IMR-90 (cell line): ENCODE results near the gene NDUFS7. TPM values are rescaled to one million over a fixed set of nuclear protein-coding genes. Genes with fewer than 3 reads are reported as not detected.

Experiments used
- ATAC-seq: fragments of 200-7000 bp; cut with Tn5 transposase; 2 replicates; pipeline ENCODE4 v1.9.1; 2020; ENCODE audit warnings: low read depth, mild to moderate bottlenecking, moderate library complexity
- BruUV-seq: library from RNA; stranded (reverse); fragments of 400-500 nt; replicated peaks from 2 replicates; lab custom pipeline; 2021; lab: Mats Ljungman, UMichigan
- CTCF ChIA-PET: fragments of 300-600 bp; formaldehyde crosslinking; extraction: SDS; loops from one replicate; lab custom pipeline; 2021; ENCODE audit warnings: antibody characterized with exemption; lab: Yijun Ruan, JAX
- POLR2A ChIA-PET: fragments of 300-600 bp; sonication (Branson Sonifier 250); formaldehyde crosslinking; loops from one replicate; lab custom pipeline; 2022; ENCODE audit warnings: antibody characterized with exemption; ENCODE audit not compliant: unreplicated experiment; lab: Charles Lee
- DNase-seq: peaks from one replicate; pipeline ENCODE4 v3.0.0; 2013
- H2AFZ ChIP-seq: replicated peaks from 2 replicates; pipeline ENCODE3; 2013; ENCODE audit warnings: low read length, mild to moderate bottlenecking; ENCODE audit not compliant: poor library complexity
- H2AK5ac ChIP-seq: 2 replicates; pipeline ENCODE4 v1.6.1; 2013; ENCODE audit warnings: low read depth, low read length, inconsistent platforms
- H2AK9ac ChIP-seq: replicated peaks from 2 replicates; pipeline ENCODE3; 2013; ENCODE audit warnings: mild to moderate bottlenecking, low read depth, low read length, moderate library complexity; ENCODE audit not compliant: poor library complexity
- H2BK120ac ChIP-seq: 2 replicates; pipeline ENCODE4 v1.6.1; 2013; ENCODE audit warnings: low read depth, low read length, inconsistent platforms
- H2BK15ac ChIP-seq: 3 replicates; pipeline ENCODE4 v1.6.1; 2013; ENCODE audit warnings: low read depth, low read length, inconsistent platforms
- H2BK20ac ChIP-seq: 2 replicates; pipeline ENCODE4 v1.6.1; 2013; ENCODE audit warnings: low read depth, mild to moderate bottlenecking, inconsistent platforms, low read length, moderate library complexity
- H2BK5ac ChIP-seq: 2 replicates; pipeline ENCODE4 v1.6.1; 2013; ENCODE audit warnings: mild to moderate bottlenecking, low read depth, low read length, inconsistent platforms; ENCODE audit not compliant: poor library complexity, severe bottlenecking
- H3K14ac ChIP-seq: replicated peaks from 2 replicates; pipeline ENCODE4 v1.6.1; 2013; ENCODE audit warnings: low read depth, low read length, inconsistent platforms
- H3K18ac ChIP-seq: 2 replicates; pipeline ENCODE4 v1.6.1; 2013; ENCODE audit warnings: low read depth, low read length, control low read depth
- H3K23ac ChIP-seq: 2 replicates; pipeline ENCODE4 v1.6.1; 2013; ENCODE audit warnings: low read depth, low read length, inconsistent platforms
- H3K27ac ChIP-seq: 2 replicates; pipeline ENCODE4 v1.5.1; 2013; ENCODE audit warnings: mild to moderate bottlenecking, control low read depth, low read length; ENCODE audit not compliant: insufficient read depth
- H3K27me3 ChIP-seq: 2 replicates; pipeline ENCODE4 v1.6.1; 2013; ENCODE audit warnings: low read length; ENCODE audit not compliant: control insufficient read depth, insufficient read depth
- H3K36me3 ChIP-seq: 2 replicates; pipeline ENCODE4 v1.6.1; 2013; ENCODE audit warnings: low read length, mixed read lengths; ENCODE audit not compliant: control insufficient read depth, insufficient read depth
- H3K4ac ChIP-seq: 2 replicates; pipeline ENCODE4 v1.6.1; 2013; ENCODE audit warnings: low read depth, low read length, inconsistent platforms
- H3K4me1 ChIP-seq: 2 replicates; pipeline ENCODE4 v1.6.1; 2013; ENCODE audit warnings: low read length, mixed read lengths; ENCODE audit not compliant: control insufficient read depth, insufficient read depth
- H3K4me2 ChIP-seq: 2 replicates; pipeline ENCODE4 v1.6.1; 2013; ENCODE audit warnings: low read depth, mild to moderate bottlenecking, control low read depth, low read length, moderate library complexity
- H3K4me3 ChIP-seq: 2 replicates; pipeline ENCODE4 v1.5.1; 2013; ENCODE audit warnings: low read depth, mild to moderate bottlenecking, control low read depth, low read length, moderate library complexity; ENCODE audit not compliant: insufficient read depth
- H3K56ac ChIP-seq: 2 replicates; pipeline ENCODE4 v1.6.1; 2013; ENCODE audit warnings: low read length, inconsistent platforms; ENCODE audit not compliant: insufficient read depth; ENCODE audit errors: extremely low read depth
- H3K79me1 ChIP-seq, 2 experiments: 2 replicates each; pipeline ENCODE4 v1.6.1; 2013; ENCODE audit warnings: low read length in 2 of 2, inconsistent platforms in 1 of 2, low read depth in 1 of 2
- H3K9ac ChIP-seq: 2 replicates; pipeline ENCODE4 v1.6.1; 2013; ENCODE audit warnings: low read depth, low read length, control low read depth
- H3K9me1 ChIP-seq: 2 replicates; pipeline ENCODE4 v1.6.1; 2013; ENCODE audit warnings: low read length, inconsistent platforms; ENCODE audit not compliant: insufficient read depth
- H3K9me3 ChIP-seq: 2 replicates; pipeline ENCODE4 v1.6.1; 2013; ENCODE audit warnings: low read length; ENCODE audit not compliant: control insufficient read depth, insufficient read depth
- H4K20me1 ChIP-seq: 2 replicates; pipeline ENCODE4 v1.6.1; 2013; ENCODE audit warnings: low read length, inconsistent platforms; ENCODE audit not compliant: insufficient read depth
- H4K5ac ChIP-seq: 2 replicates; pipeline ENCODE4 v1.6.1; 2013; ENCODE audit warnings: mild to moderate bottlenecking, low read depth, low read length, control low read depth
- H4K8ac ChIP-seq, 2 experiments: 2 replicates each; pipeline ENCODE4 v1.6.1; 2013; ENCODE audit warnings: low read depth in 2 of 2, low read length in 2 of 2, control low read depth in 1 of 2, inconsistent platforms in 1 of 2
- H4K91ac ChIP-seq: 2 replicates; pipeline ENCODE4 v1.6.1; 2013; ENCODE audit warnings: low read depth, low read length, inconsistent platforms; ENCODE audit not compliant: insufficient read depth
- BHLHE40 ChIP-seq: fragments of 150-350 bp; IDR thresholded peaks from 2 replicates; pipeline ENCODE4 v1.6.1; 2016; ENCODE audit warnings: mild to moderate bottlenecking, low read depth, low read length
- CEBPB ChIP-seq: IDR thresholded peaks from 2 replicates; pipeline ENCODE4 v1.6.1; 2012; ENCODE audit warnings: low read depth, low read length, improper control_type of control experiment
- CHD1 ChIP-seq: IDR thresholded peaks from 2 replicates; pipeline ENCODE4 v1.6.1; 2012; ENCODE audit warnings: low read depth, low read length, improper control_type of control experiment
- CTCF ChIP-seq: conservative IDR thresholded peaks from 2 replicates; pipeline ENCODE4 v1.5.1; 2012; ENCODE audit warnings: mild to moderate bottlenecking, low read depth, low read length, improper control_type of control experiment
- FOS ChIP-seq: fragments of 150-350 bp; IDR thresholded peaks from 2 replicates; pipeline ENCODE4 v1.6.1; 2016; ENCODE audit warnings: low read depth, low read length
- MAFK ChIP-seq: IDR thresholded peaks from 2 replicates; pipeline ENCODE4 v1.6.1; 2012; ENCODE audit warnings: low read depth, low read length, improper control_type of control experiment
- MAZ ChIP-seq: IDR thresholded peaks from 2 replicates; pipeline ENCODE4 v1.6.1; 2012; ENCODE audit warnings: low read depth, mild to moderate bottlenecking, low read length, improper control_type of control experiment, moderate library complexity, borderline replicate concordance
- MXI1 ChIP-seq: IDR thresholded peaks from 2 replicates; pipeline ENCODE4 v1.6.1; 2012; ENCODE audit warnings: low read depth, mild to moderate bottlenecking, low read length, moderate library complexity, borderline replicate concordance
- NFE2L2 ChIP-seq: fragments of 150-350 bp; IDR thresholded peaks from 2 replicates; pipeline ENCODE4 v1.6.1; 2016; ENCODE audit warnings: low read depth, mild to moderate bottlenecking, low read length
- POLR2A ChIP-seq: IDR thresholded peaks from 2 replicates; pipeline ENCODE4 v1.6.1; 2012; ENCODE audit warnings: mild to moderate bottlenecking, low read depth, low read length
- RAD21 ChIP-seq: IDR thresholded peaks from 2 replicates; pipeline ENCODE4 v1.6.1; 2012; ENCODE audit warnings: low read length, improper control_type of control experiment
- RFX5 ChIP-seq: IDR thresholded peaks from 2 replicates; pipeline ENCODE4 v1.8.0; 2012; ENCODE audit warnings: low read depth, mild to moderate bottlenecking, low read length, moderate library complexity
- SMC3 ChIP-seq: fragments of 150-350 bp; IDR thresholded peaks from 2 replicates; pipeline ENCODE4 v1.6.1; 2016; ENCODE audit warnings: low read depth, mild to moderate bottlenecking, antibody characterized with exemption, low read length, moderate library complexity
- USF2 ChIP-seq: fragments of 150-350 bp; IDR thresholded peaks from 2 replicates; pipeline ENCODE4 v1.6.1; 2017; ENCODE audit warnings: mild to moderate bottlenecking, antibody characterized with exemption, low read length, low read depth
- WGBS, 2 experiments: methylation state at CpG; one replicate each; pipeline versions ENCODE4 v1.1.5 to v1.1.7; 2013; ENCODE audit warnings: missing lambda C conversion rate in 2 of 2; ENCODE audit not compliant: insufficient read length in 1 of 2; ENCODE audit errors: extremely low coverage in 2 of 2; 5-methylcytosine and 5-hydroxymethylcytosine counted together
- dilution Hi-C: fragments of 300-500 bp; cut with HindIII; formaldehyde crosslinking; loops from one replicate; pipeline ENCODE4 v1.14.3; 2018; ENCODE audit warnings: low sequenced_read_pairs; ENCODE audit not compliant: unreplicated experiment
- in situ Hi-C: fragments of 300-500 bp; cut with MboI; formaldehyde crosslinking; loops from 3 replicates; pipeline ENCODE4 v1.14.3; 2019; ENCODE audit warnings: low sequenced_read_pairs, inconsistent platforms, mixed read lengths
- intact Hi-C: fragments of 100-400 bp; cut with micrococcal nuclease; formaldehyde crosslinking; loops from 2 replicates; pipeline ENCODE4 v1.10.0; 2022
- polyA plus RNA-seq, 3 experiments: library from polyadenylated mRNA; depleted of rRNA; stranded (reverse); fragments of >200 nt; gene quantifications; 2 replicates each; pipeline ENCODE4 v1.2.3, GENCODE V29; 2012; ENCODE audit warnings: low replicate concordance in 1 of 3
- total RNA-seq: library from RNA; depleted of rRNA; stranded (reverse); fragments of >200 nt; gene quantifications from 2 replicates; pipeline ENCODE4 v1.2.3, GENCODE V29; 2012
- TF ChIP-seq, protein P1 (sequence below): fragments of 150-350 bp; IDR thresholded peaks from 2 replicates; pipeline ENCODE4 v1.6.1; 2016; ENCODE audit warnings: low read depth, mild to moderate bottlenecking, low read length, moderate library complexity, borderline replicate concordance

The NDUFS7 gene
- total and polyA plus RNA-seq, 2 of the 4 experiments (the other 2 are of a cell fraction): 60.8 to 136 TPM

DNA sequence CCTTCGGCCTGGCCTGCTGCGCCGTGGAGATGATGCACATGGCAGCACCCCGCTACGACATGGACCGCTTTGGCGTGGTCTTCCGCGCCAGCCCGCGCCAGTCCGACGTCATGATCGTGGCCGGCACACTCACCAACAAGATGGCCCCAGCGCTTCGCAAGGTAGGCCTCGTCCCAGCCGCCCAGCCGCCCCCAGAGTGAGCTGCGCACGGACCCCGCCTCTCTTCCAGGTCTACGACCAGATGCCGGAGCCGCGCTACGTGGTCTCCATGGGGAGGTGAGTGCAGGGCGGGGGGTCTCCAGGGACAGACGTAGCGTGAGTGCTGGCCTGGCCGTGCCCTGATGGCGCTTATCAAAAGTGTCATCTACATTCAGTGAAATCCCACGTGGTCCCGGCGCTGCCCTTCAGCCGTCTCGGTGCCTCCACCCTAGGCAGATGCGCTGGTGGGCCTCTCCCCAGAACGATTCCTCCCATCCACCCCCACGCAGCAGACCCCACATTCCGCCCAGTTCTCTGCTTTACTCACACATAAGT, 7.2 kb downstream of the NDUFS7 start:
- ATAC-seq (no peak), DNase-seq (no peak)
- Histone ChIP-seq H3K79me1 (peaks cover 0 to 28% of the 10 kb centered on the region in 2 experiments; a peak in 2 of 4 replicates), H3K56ac (no peak overlapping the region), H4K20me1 (no peaks in the 10 kb centered on the region; the same call in 1 of the 2 replicates), H2BK120ac (no peak overlapping the region), H3K18ac (no peak overlapping the region), H3K9me1 (peaks cover 4% of the 10 kb centered on the region; the same call in 1 of the 2 replicates), H2AK5ac (no peak overlapping the region), H3K4me3 (no peak overlapping the region), H2AK9ac (no peak overlapping the region), H3K36me3 (peaks cover 26% of the 10 kb centered on the region), H3K4me1 (no peaks in the 10 kb centered on the region), H4K91ac (no peak overlapping the region), H3K14ac (no peak overlapping the region), H4K8ac (no peak overlapping the region), H3K4ac (no peak overlapping the region), H3K9ac (no peak overlapping the region), H2BK5ac (no peak overlapping the region), H3K23ac (no peak overlapping the region), H2AFZ (no peak overlapping the region), H3K4me2 (no peak overlapping the region), H4K5ac (no peak overlapping the region), H2BK15ac (no peak overlapping the region), H3K27me3 (no peaks in the 10 kb centered on the region), H2BK20ac (no peak overlapping the region), H3K9me3 (no peaks in the 10 kb centered on the region), H3K27ac (no peak overlapping the region)
- 95% methylated on average over 25 of the region's 42 CpGs; no CpG with 5 or more reads in 1 of the 2 experiments for WGBS, 2 experiments
- dilution Hi-C loops (no loop called here), intact Hi-C loops (no loop called here), in situ Hi-C loops (no loop called here)
- BruUV-seq: no TSS peak
- POLR2A ChIA-PET: no interaction called here
- CTCF ChIA-PET: no interaction called here
- TF ChIP-seq RAD21 (no peak), MAFK (no peak), CEBPB (no peak), CTCF (no peak), CHD1 (no peak), MAZ (no peak), MXI1 (no peak), POLR2A (no peak), SMC3 (no peak), FOS (no peak), RFX5 (no peak), NFE2L2 (no peak), USF2 (no peak), BHLHE40 (no peak)
- TF ChIP-seq, protein P1, sequence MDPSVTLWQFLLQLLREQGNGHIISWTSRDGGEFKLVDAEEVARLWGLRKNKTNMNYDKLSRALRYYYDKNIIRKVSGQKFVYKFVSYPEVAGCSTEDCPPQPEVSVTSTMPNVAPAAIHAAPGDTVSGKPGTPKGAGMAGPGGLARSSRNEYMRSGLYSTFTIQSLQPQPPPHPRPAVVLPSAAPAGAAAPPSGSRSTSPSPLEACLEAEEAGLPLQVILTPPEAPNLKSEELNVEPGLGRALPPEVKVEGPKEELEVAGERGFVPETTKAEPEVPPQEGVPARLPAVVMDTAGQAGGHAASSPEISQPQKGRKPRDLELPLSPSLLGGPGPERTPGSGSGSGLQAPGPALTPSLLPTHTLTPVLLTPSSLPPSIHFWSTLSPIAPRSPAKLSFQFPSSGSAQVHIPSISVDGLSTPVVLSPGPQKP: no peak
